PFSK-1 (cell line): ENCODE measurements around the gene PROX1.

ENCODE experiments used
- FOXP2 ChIP-seq: optimal IDR thresholded peaks from 2 replicates; pipeline ENCODE3; 2011; ENCODE audit warnings: borderline replicate concordance, control low read depth, inconsistent platforms; ENCODE audit not compliant: insufficient read depth; ENCODE audit errors: extremely low read length, extremely low read depth
- POLR2AphosphoS5 ChIP-seq: IDR thresholded peaks from 2 replicates; pipeline ENCODE4 v1.6.1; 2012; ENCODE audit warnings: low read depth, mild to moderate bottlenecking, control low read depth, low read length, moderate library complexity

DNA sequence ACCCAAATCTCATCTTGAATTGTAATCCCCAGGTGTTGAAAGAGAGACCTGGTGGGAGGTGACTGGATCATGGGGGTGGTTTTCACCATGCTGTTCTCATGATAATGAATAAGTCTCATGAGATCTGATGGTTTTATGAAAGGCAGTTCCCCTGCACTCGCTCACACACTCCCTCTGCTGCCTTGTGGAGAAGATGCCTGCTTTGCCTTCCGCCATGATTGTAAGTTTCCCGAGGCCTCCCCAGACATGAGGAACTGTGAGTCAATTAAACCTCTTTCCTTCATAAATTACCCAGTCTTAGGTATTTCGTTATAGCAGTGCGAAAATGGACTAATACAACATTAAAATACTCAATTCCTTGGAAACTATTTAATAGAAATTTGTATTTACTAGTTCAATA, 99.2 kb downstream of the PROX1 start:
- TF ChIP-seq POLR2AphosphoS5 (no peak), FOXP2 (no peak)
